Astrocyte of the cerebellum (primary cell): Measurements from ENCODE around the gene SPATA13.

Experiments used
- DNase-seq: peaks from one replicate; pipeline ENCODE4 v3.0.0-alpha.2; 2011; ENCODE audit warnings: low read depth
- H3K4me3 ChIP-seq: 2 replicates; pipeline ENCODE4 v1.5.1; 2011; ENCODE audit warnings: mild to moderate bottlenecking, low read depth, low read length, moderate library complexity
- in situ Hi-C: cut with HindIII; loops from 2 replicates; pipeline ENCODE4 v1.10.0; 2017; ENCODE audit warnings: low sequenced_read_pairs
- TF ChIP-seq, protein P1 (sequence below): IDR thresholded peaks from 2 replicates; pipeline ENCODE4 v1.5.1; 2012; ENCODE audit warnings: low read length, low read depth, moderate library complexity, mild to moderate bottlenecking; ENCODE audit errors: missing control alignments

Gene SPATA13

GRCh38 chr13:24122569-24122968, 38.0 kb upstream of the SPATA13 start:
- TF ChIP-seq, protein P1, sequence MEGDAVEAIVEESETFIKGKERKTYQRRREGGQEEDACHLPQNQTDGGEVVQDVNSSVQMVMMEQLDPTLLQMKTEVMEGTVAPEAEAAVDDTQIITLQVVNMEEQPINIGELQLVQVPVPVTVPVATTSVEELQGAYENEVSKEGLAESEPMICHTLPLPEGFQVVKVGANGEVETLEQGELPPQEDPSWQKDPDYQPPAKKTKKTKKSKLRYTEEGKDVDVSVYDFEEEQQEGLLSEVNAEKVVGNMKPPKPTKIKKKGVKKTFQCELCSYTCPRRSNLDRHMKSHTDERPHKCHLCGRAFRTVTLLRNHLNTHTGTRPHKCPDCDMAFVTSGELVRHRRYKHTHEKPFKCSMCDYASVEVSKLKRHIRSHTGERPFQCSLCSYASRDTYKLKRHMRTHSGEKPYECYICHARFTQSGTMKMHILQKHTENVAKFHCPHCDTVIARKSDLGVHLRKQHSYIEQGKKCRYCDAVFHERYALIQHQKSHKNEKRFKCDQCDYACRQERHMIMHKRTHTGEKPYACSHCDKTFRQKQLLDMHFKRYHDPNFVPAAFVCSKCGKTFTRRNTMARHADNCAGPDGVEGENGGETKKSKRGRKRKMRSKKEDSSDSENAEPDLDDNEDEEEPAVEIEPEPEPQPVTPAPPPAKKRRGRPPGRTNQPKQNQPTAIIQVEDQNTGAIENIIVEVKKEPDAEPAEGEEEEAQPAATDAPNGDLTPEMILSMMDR: no peak

DNA sequence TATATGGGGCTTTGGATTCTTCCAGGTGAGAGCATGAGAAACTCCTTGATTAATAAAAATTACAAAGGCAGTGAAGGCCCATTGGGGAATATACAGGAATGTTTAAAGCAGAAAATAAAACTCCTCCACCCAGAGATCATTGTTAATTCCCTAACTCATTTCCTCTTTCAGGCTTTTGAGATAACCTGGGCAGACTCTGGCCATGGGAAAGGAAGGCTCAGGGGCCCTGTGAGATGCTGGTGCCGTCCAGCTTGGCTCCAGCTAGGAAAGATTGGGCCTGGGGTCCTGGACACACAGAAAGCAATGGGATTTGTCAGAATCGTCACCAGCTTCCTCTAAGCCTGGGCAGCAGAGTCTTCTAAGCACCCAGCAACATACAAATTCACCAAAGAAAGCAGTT, 36.8 kb upstream of the SPATA13 start:
- in situ Hi-C loops: no loop called here
- DNase-seq: no peak
- no peak overlapping the region for H3K4me3 ChIP-seq
- TF ChIP-seq, protein P1: no peak

More at GRCh38 chr13:24122569-24122968, 38.0 kb upstream of the SPATA13 start:
- no peak overlapping the region for H3K4me3 ChIP-seq
- no peak for DNase-seq
- in situ Hi-C loops: no loop called here

DNA sequence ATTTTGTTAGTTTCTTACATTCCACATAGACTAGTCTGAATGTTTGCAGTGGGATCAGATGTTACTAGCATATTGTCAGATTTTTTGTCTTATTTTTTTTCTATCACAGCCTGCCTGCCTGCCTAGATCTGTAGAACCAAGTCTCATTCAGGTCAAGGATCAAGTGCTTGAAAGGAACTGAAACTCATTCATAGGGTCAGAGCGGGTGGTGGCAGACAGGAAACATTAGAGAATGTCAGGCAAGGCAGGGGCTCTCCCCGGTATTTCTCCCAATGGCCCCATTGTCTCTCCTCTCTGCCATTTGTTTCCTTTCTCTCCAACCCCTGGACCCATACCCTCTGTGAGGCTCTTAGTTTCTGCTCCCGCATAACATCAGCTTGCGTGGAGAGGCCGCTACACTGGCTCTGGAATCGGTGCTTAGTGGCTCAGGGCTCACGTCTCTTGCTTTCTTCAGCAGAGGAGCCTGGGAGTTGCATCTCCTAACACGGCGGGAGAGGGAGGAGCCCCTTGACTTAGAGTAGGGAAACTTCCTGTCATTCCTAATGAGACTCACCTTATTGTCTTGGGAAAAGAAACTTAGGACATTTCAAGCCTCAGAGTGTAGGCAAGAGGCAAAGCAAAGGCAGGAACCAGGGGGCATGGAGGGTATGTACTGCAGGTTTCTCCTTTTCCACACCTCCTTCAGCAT, 35.6 kb upstream of the SPATA13 start:
- in situ Hi-C loops: no loop called here

GRCh38 chr13:24127116-24127631, 33.3 kb upstream of the SPATA13 start:
- H3K4me3 ChIP-seq: no peak overlapping the region
- in situ Hi-C loops: no loop called here
- TF ChIP-seq, protein P1: no peak
- DNase-seq: no peak

More for the DNA sequence above, 35.6 kb upstream of the SPATA13 start:
- no peak overlapping the region for H3K4me3 ChIP-seq
- TF ChIP-seq, protein P1: no peak
- no peak for DNase-seq

DNA sequence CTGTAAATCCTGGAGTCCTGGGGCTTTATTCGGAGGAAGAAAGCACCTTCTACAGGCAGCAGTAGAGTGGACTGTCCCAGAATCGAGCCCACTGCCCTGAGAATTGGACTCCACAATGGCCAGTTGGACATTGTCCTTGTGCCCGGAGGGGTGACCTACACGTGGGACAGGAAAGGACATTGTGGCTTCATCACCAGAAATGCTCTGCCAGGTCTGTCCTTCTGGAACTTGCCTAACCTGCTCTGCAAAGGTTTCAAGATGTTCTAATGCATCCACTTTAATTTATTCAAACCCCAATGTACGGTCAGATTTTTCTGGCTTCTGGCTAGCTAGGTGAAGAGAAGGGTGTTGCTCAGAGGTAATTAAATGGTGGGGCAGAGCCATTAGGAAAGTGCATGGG, 32.4 kb upstream of the SPATA13 start:
- DNase-seq: no peak
- H3K4me3 ChIP-seq: no peak overlapping the region
- TF ChIP-seq, protein P1: no peak
- in situ Hi-C loops: no loop called here

GRCh38 chr13:24128962-24129361, 31.6 kb upstream of the SPATA13 start:
- TF ChIP-seq, protein P1: no peak
- H3K4me3 ChIP-seq: no peak overlapping the region
- in situ Hi-C loops: no loop called here
- DNase-seq: no peak
